Adrenal gland (tissue), 12 donors: ENCODE data around the gene FYTTD1. TPM values are rescaled to one million over a fixed set of nuclear protein-coding genes. Genes with fewer than 3 reads are reported as not detected.

ENCODE experiments used
- DNase-seq, 7 donors: peaks; one replicate each; pipeline ENCODE4 v3.0.0-alpha.2; 2019 to 2020
- H3K27ac ChIP-seq, 5 donors: fragments of 200-600 bp; sonication (generic) in 4 of 5; 1 replicate in 3 of 5; 2 replicates in 2 of 5; pipeline versions ENCODE4 v1.5.1 to v1.8.0; 2016 to 2020; ENCODE audit warnings: mild to moderate bottlenecking in 1 of 5
- H3K27me3 ChIP-seq: fragments of 200-600 bp; 2 replicates; pipeline ENCODE4 v1.8.0; 2021
- H3K36me3 ChIP-seq, 2 donors: fragments of 200-600 bp; replicated peaks in 1 of 2; 1 replicate in 1 of 2; 2 replicates in 1 of 2; pipeline versions ENCODE4 v1.5.1 to v1.8.0; 2018 to 2022
- H3K4me1 ChIP-seq, 2 donors: fragments of 200-600 bp; replicated peaks in 1 of 2; 1 replicate in 1 of 2; 2 replicates in 1 of 2; pipeline versions ENCODE4 v1.5.1 to v1.8.0; 2018 to 2021
- H3K4me3 ChIP-seq, 4 donors: fragments of 200-600 bp; sonication (generic) in 3 of 4; one replicate each; pipeline ENCODE4 v1.5.1; 2016 to 2018
- H3K9me3 ChIP-seq, 3 donors: fragments of 200-600 bp; sonication (generic) in 1 of 3; replicated peaks in 1 of 3; 1 replicate in 2 of 3; 2 replicates in 1 of 3; pipeline versions ENCODE4 v1.5.1 to v1.8.0; 2016 to 2021
- POLR2A ChIP-seq, 2 donors: fragments of 450-650 bp; IDR thresholded peaks; one replicate each; pipeline ENCODE4 v1.6.1; 2017; ENCODE audit warnings: antibody characterized with exemption in 2 of 2, mild to moderate bottlenecking in 2 of 2, moderate library complexity in 1 of 2
- WGBS, 4 donors: extraction: QIAGEN DNeasy Blood & Tissue Kit in 2 of 4; methylation state at CpG; one replicate each; pipeline versions ENCODE4 v1.1.5 to v1.1.7; 2013 to 2017; 5-methylcytosine and 5-hydroxymethylcytosine counted together
- intact Hi-C, 2 donors: fragments of 100-400 bp; cut with DNase I; formaldehyde crosslinking; loops; one replicate each; pipeline versions ENCODE4 v1.14.1 to v1.15.0; 2022 to 2023
- polyA plus RNA-seq, 3 donors: library from polyadenylated mRNA; stranded (reverse); fragments of 200-250 nt in 2 of 3; fragments of 350-450 nt in 1 of 3; fragmentation: Illumina TruSeq in 1 of 3; extraction: RNeasy Lipid Tissue Mini Kit (QIAGEN cat#74804) in 1 of 3; gene quantifications; one replicate each; pipeline ENCODE4 v1.2.3, GENCODE V29; 2013 to 2014
- total RNA-seq, 9 donors: library from RNA; depleted of rRNA in 4 of 9; stranded (reverse); fragments of >200 nt in 4 of 9; fragments of 120-200 nt in 1 of 9; fragmentation: NEBNext Ultra II Directional in 1 of 9; extraction: Animal tissue kit (Norgen Biotek cat#: 25700) in 1 of 9; gene quantifications; one replicate each; pipeline versions ENCODE4 v1.1.0 to v1.2.4, GENCODE V29; 2013 to 2023
- TF ChIP-seq, protein P1 (sequence below), 6 experiments: fragments of 450-650 bp in 4 of 6; fragments of 200-600 bp in 2 of 6; sonication (generic) in 1 of 6; IDR thresholded peaks; 1 replicate in 5 of 6; 2 replicates in 1 of 6; pipeline versions ENCODE4 v1.5.1 to v1.8.0; 2016 to 2021; ENCODE audit warnings: antibody characterized with exemption in 6 of 6, mild to moderate bottlenecking in 2 of 6, moderate library complexity in 1 of 6
- donor health status: healthy with polysubstance abuse.
- donor health status: Bipolar disorder and iron deficiency.
- donor health status: DM: yes; HTN: yes; CAD: no.
- donor health status: DM: no; HTN: no; CAD: no.
- donor health status: DM: no; HTN: no; CAD: no.
- donor health status: DM: yes; HTN: yes; CAD: no.

Gene FYTTD1
- total and polyA plus RNA-seq, 12 donors, result 10.1 to 70.4 (median 45.6) TPM

DNA sequence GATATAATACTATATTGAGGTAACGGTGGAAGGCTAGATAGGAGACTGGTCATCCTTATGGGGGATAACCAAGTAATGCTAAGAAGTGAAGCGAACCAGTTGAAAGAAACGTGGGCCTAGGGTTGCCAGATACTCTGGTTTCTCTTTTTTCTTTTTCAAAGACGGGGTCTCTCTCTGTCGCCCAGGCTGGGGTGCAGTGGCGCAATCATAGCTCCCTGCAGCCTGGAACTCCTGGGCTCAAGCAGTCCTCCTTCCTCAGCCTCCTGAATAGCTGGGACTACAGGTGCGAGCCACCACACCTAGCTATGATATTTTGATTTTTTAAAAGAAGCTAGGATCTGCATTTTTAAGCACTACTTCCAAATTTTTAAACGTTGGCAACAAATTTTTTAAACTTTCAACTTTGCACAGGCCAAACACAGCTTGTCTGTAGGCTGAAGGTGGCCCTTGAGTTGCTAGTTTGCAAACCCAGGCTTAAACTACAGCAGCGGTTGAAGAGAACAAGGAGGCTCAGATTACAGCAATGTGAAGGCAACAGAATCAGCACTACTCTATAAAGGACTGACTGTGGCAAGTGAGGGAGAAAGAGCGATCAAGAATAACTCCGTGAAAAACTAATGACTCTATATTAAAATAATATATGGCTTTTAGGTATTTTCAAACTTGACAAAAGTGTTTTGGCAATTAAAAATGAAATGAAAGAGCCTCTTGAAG lies 11.8 kb upstream of the FYTTD1 start:
- Histone ChIP-seq H3K27me3 (no peaks in the 10 kb centered on the region), H3K27ac (no peak overlapping the region), H3K36me3 (no peaks in the 10 kb centered on the region), H3K9me3 (no peaks in the 10 kb centered on the region), H3K4me1 (peaks cover 0 to 18% of the 10 kb centered on the region in 2 donors), H3K4me3 (peak overlapping the region in 1 of 4 donors; percentile 73)
- TF ChIP-seq, protein P1, sequence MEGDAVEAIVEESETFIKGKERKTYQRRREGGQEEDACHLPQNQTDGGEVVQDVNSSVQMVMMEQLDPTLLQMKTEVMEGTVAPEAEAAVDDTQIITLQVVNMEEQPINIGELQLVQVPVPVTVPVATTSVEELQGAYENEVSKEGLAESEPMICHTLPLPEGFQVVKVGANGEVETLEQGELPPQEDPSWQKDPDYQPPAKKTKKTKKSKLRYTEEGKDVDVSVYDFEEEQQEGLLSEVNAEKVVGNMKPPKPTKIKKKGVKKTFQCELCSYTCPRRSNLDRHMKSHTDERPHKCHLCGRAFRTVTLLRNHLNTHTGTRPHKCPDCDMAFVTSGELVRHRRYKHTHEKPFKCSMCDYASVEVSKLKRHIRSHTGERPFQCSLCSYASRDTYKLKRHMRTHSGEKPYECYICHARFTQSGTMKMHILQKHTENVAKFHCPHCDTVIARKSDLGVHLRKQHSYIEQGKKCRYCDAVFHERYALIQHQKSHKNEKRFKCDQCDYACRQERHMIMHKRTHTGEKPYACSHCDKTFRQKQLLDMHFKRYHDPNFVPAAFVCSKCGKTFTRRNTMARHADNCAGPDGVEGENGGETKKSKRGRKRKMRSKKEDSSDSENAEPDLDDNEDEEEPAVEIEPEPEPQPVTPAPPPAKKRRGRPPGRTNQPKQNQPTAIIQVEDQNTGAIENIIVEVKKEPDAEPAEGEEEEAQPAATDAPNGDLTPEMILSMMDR (IDR thresholded peaks at IDR 0.05), result no peak
- no peak for TF ChIP-seq POLR2A (IDR thresholded peaks at IDR 0.05)
- no peak for DNase-seq
- WGBS, 4 donors, result 63 to 69% (median 65%) methylated on average over 11 of the region's 11 CpGs
- intact Hi-C loops, result no loop called here

GRCh38 chr3:197742787-197743186 lies 6.9 kb upstream of the FYTTD1 start:
- 75 to 90% (median 82%) methylated on average over 3 of the region's 3 CpGs for WGBS, 4 donors
- intact Hi-C loops, result no loop called here

GRCh38 chr3:197746209-197746608 lies 3.5 kb upstream of the FYTTD1 start:
- 84 to 87% (median 85%) methylated on average over 3 of the region's 3 CpGs for WGBS, 4 donors
- H3K4me1 ChIP-seq, result peaks cover 6 to 11% of the 10 kb centered on the region in 2 donors
- intact Hi-C loops, result no loop called here

More at GRCh38 chr3:197742787-197743186, 6.9 kb upstream of the FYTTD1 start:
- DNase-seq, result no peak
- TF ChIP-seq POLR2A (IDR thresholded peaks at IDR 0.05), result no peak
- TF ChIP-seq, protein P1 (IDR thresholded peaks at IDR 0.05), result no peak
- H3K36me3 ChIP-seq, result no peaks in the 10 kb centered on the region
- H3K27ac ChIP-seq, result no peak overlapping the region
- H3K27me3 ChIP-seq, result no peaks in the 10 kb centered on the region
- H3K4me3 ChIP-seq, result no peak overlapping the region
- H3K9me3 ChIP-seq, result no peaks in the 10 kb centered on the region
- peaks cover 0 to under 1% of the 10 kb centered on the region in 2 donors for H3K4me1 ChIP-seq

GRCh38 chr3:197746801-197747237 lies 2.9 kb upstream of the FYTTD1 start:
- TF ChIP-seq, protein P1 (IDR thresholded peaks at IDR 0.05), result no peak
- no peak for TF ChIP-seq POLR2A (IDR thresholded peaks at IDR 0.05)
- peaks cover 6 to 14% of the 10 kb centered on the region in 2 donors for H3K4me1 ChIP-seq
- no peaks in the 10 kb centered on the region for H3K27me3 ChIP-seq
- H3K27ac ChIP-seq, result no peak overlapping the region
- no peaks in the 10 kb centered on the region for H3K9me3 ChIP-seq
- no peaks in the 10 kb centered on the region for H3K36me3 ChIP-seq
- whole genome bisulfite sequencing, 4 donors, result 55 to 63% (median 59%) methylated on average over 4 of the region's 4 CpGs
- intact Hi-C loops, result no loop called here
- DNase-seq, result peak in 2 of 7 donors; percentile 27 to 34
- no peak overlapping the region for H3K4me3 ChIP-seq

More at GRCh38 chr3:197746209-197746608, 3.5 kb upstream of the FYTTD1 start:
- DNase-seq, result no peak
- TF ChIP-seq, protein P1 (IDR thresholded peaks at IDR 0.05), result no peak
- no peak for TF ChIP-seq POLR2A (IDR thresholded peaks at IDR 0.05)
- no peaks in the 10 kb centered on the region for H3K36me3 ChIP-seq
- no peak overlapping the region for H3K4me3 ChIP-seq
- no peak overlapping the region for H3K27ac ChIP-seq
- H3K27me3 ChIP-seq, result no peaks in the 10 kb centered on the region
- no peaks in the 10 kb centered on the region for H3K9me3 ChIP-seq
